ENCODE results near the gene MAPK8IP3.

The MAPK8IP3 gene

DNA sequence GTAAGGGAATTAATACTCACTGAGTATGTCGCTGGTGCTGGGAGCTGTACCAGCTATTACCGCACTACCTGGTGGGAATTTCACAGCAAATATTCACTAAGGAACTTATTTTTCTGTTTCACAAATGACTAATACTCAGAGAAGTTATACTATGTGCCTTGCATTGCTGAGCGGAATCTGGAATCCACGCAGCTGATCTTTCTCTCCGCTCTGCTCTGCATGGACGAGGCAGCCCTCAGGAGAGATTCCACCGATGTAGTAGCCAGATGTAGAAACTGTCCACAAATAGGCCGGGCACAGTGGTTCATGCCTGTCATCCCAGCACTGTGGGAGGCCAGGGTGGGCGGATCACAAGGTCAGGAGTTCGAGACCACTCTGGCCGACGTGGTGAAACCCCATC is 48.2 kb downstream of the MAPK8IP3 start:
- H3K4me3 ChIP-seq (replicated peaks in 1 of 2; ENCODE audit: low read depth in 2 of 2, low read length in 2 of 2): no peak overlapping the region
- TF ChIP-seq, protein P1, sequence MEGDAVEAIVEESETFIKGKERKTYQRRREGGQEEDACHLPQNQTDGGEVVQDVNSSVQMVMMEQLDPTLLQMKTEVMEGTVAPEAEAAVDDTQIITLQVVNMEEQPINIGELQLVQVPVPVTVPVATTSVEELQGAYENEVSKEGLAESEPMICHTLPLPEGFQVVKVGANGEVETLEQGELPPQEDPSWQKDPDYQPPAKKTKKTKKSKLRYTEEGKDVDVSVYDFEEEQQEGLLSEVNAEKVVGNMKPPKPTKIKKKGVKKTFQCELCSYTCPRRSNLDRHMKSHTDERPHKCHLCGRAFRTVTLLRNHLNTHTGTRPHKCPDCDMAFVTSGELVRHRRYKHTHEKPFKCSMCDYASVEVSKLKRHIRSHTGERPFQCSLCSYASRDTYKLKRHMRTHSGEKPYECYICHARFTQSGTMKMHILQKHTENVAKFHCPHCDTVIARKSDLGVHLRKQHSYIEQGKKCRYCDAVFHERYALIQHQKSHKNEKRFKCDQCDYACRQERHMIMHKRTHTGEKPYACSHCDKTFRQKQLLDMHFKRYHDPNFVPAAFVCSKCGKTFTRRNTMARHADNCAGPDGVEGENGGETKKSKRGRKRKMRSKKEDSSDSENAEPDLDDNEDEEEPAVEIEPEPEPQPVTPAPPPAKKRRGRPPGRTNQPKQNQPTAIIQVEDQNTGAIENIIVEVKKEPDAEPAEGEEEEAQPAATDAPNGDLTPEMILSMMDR (IDR thresholded peaks at IDR 0.05; ENCODE audit: low read depth, low read length): no peak
- no peak for DNase-seq (ENCODE audit: low read depth in 2 of 2)

DNA sequence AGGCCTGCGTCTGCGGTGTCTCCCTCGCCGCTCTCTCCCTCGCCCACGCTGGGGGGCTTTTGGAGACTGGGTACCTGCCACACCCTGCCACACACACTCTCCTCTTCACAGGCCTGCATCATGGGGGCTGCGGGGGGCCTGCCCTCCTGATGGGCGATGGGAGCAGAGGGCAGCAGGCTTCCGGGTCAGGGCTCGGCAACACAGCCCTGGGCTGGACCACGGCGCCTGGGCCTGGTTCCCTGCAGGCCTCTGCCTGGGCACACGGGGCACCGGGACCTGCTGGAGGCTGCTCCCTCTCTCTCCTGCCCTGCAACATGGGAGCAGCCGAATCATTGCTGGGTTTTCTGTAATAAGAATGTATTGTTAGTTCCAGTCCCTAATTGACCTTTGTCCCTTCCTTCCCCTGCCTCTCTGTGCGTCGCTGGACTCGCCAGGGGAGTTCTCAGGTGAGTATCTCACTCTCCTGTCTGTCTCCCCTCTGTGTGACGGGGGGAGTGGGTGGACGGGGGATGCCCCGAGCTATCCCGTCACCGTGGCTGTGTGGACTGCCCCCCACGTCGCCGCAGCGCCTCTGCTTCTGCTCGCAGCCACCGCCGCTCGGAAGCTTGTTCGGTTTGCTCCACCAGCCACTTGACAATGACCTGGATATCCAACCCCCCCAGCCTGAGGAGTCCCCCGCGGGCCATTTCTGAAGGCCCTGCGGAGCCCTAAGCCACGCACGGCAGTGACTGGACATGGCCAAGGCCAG is 51.9 kb downstream of the MAPK8IP3 start:
- H3K4me3 ChIP-seq (replicated peaks in 1 of 2; ENCODE audit: low read depth in 2 of 2, low read length in 2 of 2): no peak overlapping the region
- TF ChIP-seq, protein P1 (IDR thresholded peaks at IDR 0.05; ENCODE audit: low read depth, low read length): no peak
- no peak for DNase-seq (ENCODE audit: low read depth in 2 of 2)

DNA sequence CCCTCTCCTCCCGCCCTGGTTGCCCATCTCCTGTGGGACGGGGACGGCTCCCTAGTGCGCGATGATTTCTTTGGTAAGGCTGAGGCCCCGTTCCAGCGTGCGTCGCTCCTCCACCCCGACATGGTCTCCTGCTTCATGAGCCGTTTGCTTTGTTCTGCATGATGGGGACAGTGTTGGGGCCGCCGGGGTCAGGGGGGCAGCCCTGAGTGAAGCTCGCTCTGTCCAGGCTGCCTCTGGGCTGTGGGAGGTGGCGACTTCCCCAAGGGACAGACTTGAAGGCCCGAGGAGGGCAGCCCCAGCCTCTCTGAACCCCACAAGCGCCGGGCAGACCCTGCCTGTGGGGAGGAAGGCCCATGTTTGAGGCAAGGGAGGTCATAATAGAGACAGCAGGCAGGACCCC is 52.9 kb downstream of the MAPK8IP3 start:
- TF ChIP-seq, protein P1 (IDR thresholded peaks at IDR 0.05; ENCODE audit: low read depth, low read length): no peak
- no peak for DNase-seq (ENCODE audit: low read depth in 2 of 2)
- H3K4me3 ChIP-seq (replicated peaks in 1 of 2; ENCODE audit: low read depth in 2 of 2, low read length in 2 of 2): no peak overlapping the region

DNA sequence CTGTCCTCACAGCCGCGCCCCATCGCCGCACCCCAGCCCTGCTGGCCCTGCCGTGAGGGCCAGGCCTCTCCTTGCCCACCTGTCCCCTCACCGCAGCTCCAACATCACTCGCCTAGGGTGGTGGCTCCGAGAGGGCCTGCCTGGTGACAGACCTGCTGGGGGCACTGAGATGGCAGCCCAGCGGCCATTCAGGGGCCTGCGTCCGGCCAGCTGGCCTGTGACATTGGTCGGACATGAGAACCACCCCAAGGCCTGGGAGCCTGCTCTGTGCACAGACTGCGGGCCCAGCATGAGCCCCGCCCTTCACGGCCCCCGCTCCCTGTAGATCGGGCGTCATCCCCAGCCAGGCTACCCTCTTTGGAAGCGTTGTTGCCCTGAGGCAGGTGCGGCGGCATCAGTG is 53.5 kb downstream of the MAPK8IP3 start:
- no peak for DNase-seq (ENCODE audit: low read depth in 2 of 2)
- TF ChIP-seq, protein P1 (IDR thresholded peaks at IDR 0.05; ENCODE audit: low read depth, low read length): no peak
- no peak overlapping the region for H3K4me3 ChIP-seq (replicated peaks in 1 of 2; ENCODE audit: low read depth in 2 of 2, low read length in 2 of 2)

DNA sequence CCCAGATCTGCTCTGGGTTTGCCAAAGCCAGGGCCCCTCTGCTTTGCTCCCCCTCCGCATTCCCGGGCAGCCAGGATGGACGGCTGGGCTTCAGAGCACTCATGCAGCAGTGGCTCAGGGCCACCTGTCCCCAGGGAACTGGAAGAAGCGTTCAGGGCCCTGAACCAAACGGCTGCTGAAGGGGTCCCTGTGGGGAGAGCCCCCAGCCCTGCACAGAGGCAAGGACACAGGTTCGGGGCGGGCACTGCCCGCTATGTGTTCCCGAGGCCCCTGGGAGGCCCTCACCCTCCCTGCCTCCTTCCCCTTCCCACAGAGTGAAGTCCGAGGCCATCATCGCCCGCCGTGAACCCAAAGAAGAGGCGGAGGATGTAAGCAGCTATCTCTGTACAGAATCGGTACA is 54.9 kb downstream of the MAPK8IP3 start:
- TF ChIP-seq, protein P1 (IDR thresholded peaks at IDR 0.05; ENCODE audit: low read depth, low read length): no peak
- no peak for DNase-seq (ENCODE audit: low read depth in 2 of 2)
- H3K4me3 ChIP-seq (replicated peaks in 1 of 2; ENCODE audit: low read depth in 2 of 2, low read length in 2 of 2): no peak overlapping the region

DNA sequence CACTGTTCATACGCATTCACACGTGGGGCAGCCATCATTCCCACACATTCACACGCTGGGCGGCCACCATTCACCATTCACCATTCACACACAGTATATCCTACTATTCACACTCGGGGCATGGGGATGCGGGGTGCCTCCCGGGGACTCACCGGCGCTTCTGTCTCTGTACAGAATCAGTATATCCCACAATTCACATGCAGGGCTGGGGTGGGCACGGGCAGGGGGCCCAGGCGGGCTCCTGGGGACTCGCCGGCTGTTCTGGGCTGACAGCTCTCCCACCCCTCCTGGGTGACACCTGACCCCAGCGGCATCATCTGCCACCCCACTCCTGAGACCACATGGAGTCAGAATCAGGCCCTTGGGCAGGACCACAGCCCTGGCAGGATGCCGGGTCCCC is 55.8 kb downstream of the MAPK8IP3 start:
- DNase-seq (ENCODE audit: low read depth in 2 of 2): no peak
- TF ChIP-seq, protein P1 (IDR thresholded peaks at IDR 0.05; ENCODE audit: low read depth, low read length): no peak
- no peak overlapping the region for H3K4me3 ChIP-seq (replicated peaks in 1 of 2; ENCODE audit: low read depth in 2 of 2, low read length in 2 of 2)
